ENCODE measurements around the gene ARSG.

DNA sequence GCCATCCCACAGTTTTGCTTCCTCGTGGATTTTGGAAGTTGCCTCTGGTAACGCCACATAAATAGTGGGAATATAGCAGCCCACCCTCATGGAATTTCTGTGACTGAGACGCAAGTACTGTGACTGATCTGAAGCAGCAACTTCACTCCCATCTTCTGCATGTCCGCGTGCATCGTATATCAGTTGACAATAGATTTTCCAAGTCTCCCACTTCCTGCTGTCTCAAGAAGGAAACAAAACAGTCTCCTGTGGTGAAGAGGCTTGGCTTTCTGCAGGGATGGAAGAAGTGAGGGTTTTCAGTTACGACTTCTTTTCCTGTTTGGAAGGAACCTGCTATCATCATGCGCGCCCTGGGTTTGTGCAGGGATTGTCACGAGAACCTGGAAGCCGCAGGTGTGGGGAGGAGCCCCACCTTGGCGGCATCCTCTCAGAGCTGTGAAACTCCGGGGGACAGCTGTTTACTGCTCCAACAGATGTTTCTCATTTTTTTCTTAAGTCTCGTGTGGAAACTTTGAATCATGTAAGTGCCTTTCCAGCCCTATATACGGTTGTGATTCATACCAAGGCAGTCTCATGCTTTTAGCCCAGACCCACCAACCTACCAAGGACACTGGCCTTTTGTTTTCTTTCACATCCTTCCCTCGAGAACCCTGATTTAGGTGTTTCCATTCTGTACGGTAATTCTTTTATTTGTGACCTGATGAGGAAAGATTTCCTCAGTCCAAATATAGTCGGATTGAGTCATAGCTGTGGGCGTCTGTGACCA, 108.5 kb downstream of the ARSG start:
- TF ChIP-seq, protein P1, sequence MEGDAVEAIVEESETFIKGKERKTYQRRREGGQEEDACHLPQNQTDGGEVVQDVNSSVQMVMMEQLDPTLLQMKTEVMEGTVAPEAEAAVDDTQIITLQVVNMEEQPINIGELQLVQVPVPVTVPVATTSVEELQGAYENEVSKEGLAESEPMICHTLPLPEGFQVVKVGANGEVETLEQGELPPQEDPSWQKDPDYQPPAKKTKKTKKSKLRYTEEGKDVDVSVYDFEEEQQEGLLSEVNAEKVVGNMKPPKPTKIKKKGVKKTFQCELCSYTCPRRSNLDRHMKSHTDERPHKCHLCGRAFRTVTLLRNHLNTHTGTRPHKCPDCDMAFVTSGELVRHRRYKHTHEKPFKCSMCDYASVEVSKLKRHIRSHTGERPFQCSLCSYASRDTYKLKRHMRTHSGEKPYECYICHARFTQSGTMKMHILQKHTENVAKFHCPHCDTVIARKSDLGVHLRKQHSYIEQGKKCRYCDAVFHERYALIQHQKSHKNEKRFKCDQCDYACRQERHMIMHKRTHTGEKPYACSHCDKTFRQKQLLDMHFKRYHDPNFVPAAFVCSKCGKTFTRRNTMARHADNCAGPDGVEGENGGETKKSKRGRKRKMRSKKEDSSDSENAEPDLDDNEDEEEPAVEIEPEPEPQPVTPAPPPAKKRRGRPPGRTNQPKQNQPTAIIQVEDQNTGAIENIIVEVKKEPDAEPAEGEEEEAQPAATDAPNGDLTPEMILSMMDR (IDR thresholded peaks at IDR 0.05) = no peak
- TF ChIP-seq EZH2phosphoT487 (IDR thresholded peaks at IDR 0.05) (no peak), EZH2 (IDR thresholded peaks at IDR 0.05) (no peak)
